Measurements from ENCODE around the gene TNPO3.

The TNPO3 gene

DNA sequence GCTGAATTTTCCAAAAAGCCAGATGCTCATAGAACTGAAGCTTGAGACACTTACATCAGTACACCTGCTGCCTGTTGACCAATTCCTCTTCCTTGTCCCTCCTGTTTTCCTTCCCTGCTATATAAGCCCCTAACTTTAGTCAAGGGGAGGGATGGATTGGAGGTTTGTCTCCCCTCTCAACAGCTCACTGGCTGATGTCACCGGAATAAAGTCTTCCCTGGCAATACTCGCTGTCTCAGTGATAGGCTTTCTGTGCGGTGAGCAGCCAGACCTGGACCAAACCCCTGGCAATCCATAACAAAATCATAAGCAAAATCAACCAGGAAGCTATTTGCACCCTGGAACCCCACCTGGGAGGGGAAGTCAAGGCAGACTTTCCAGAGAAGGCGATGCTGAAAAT is 118.1 kb downstream of the TNPO3 start:
- TF ChIP-seq MYC (IDR thresholded peaks at IDR 0.05; ENCODE audit: low read depth, low read length) = no peak
- TF ChIP-seq, protein P1, sequence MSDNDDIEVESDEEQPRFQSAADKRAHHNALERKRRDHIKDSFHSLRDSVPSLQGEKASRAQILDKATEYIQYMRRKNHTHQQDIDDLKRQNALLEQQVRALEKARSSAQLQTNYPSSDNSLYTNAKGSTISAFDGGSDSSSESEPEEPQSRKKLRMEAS (IDR thresholded peaks at IDR 0.05; ENCODE audit: low read depth, low read length) = no peak
- TF ChIP-seq POLR2A (IDR thresholded peaks at IDR 0.05; ENCODE audit: extremely low read depth, insufficient read length) = no peak
- TF ChIP-seq, protein P2, sequence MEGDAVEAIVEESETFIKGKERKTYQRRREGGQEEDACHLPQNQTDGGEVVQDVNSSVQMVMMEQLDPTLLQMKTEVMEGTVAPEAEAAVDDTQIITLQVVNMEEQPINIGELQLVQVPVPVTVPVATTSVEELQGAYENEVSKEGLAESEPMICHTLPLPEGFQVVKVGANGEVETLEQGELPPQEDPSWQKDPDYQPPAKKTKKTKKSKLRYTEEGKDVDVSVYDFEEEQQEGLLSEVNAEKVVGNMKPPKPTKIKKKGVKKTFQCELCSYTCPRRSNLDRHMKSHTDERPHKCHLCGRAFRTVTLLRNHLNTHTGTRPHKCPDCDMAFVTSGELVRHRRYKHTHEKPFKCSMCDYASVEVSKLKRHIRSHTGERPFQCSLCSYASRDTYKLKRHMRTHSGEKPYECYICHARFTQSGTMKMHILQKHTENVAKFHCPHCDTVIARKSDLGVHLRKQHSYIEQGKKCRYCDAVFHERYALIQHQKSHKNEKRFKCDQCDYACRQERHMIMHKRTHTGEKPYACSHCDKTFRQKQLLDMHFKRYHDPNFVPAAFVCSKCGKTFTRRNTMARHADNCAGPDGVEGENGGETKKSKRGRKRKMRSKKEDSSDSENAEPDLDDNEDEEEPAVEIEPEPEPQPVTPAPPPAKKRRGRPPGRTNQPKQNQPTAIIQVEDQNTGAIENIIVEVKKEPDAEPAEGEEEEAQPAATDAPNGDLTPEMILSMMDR (IDR thresholded peaks at IDR 0.05; ENCODE audit: low read depth, low read length) = no peak
- H3K4me3 ChIP-seq (ENCODE audit: low read depth, low read length) = no peak overlapping the region
- no peak for DNase-seq (ENCODE audit: low read depth)

DNA sequence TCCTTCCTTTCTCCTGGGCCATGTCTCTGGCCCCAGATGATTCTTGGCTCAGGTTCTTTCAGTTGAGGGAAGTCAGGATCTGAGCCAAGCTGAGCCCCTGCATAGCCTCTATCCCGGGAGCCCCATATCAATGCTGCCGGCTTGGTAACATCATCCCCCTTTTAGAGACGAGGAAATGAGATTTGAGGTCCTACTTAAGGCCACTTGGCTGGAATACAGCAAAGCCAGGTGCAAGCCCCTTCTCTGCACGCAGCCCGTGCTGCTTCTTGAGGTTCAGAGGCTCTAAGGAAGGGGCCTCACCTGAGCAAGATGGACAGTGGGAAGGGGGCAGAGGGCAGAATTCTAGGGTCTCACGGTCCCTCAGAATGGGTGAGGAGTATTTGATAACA is 119.6 kb downstream of the TNPO3 start:
- TF ChIP-seq MYC (IDR thresholded peaks at IDR 0.05; ENCODE audit: low read depth, low read length) = no peak
- TF ChIP-seq POLR2A (IDR thresholded peaks at IDR 0.05; ENCODE audit: extremely low read depth, insufficient read length) = no peak
- TF ChIP-seq, protein P1 (IDR thresholded peaks at IDR 0.05; ENCODE audit: low read depth, low read length) = no peak
- TF ChIP-seq, protein P2 (IDR thresholded peaks at IDR 0.05; ENCODE audit: low read depth, low read length) = no peak
- H3K4me3 ChIP-seq (ENCODE audit: low read depth, low read length) = no peak overlapping the region
- no peak for DNase-seq (ENCODE audit: low read depth)

DNA sequence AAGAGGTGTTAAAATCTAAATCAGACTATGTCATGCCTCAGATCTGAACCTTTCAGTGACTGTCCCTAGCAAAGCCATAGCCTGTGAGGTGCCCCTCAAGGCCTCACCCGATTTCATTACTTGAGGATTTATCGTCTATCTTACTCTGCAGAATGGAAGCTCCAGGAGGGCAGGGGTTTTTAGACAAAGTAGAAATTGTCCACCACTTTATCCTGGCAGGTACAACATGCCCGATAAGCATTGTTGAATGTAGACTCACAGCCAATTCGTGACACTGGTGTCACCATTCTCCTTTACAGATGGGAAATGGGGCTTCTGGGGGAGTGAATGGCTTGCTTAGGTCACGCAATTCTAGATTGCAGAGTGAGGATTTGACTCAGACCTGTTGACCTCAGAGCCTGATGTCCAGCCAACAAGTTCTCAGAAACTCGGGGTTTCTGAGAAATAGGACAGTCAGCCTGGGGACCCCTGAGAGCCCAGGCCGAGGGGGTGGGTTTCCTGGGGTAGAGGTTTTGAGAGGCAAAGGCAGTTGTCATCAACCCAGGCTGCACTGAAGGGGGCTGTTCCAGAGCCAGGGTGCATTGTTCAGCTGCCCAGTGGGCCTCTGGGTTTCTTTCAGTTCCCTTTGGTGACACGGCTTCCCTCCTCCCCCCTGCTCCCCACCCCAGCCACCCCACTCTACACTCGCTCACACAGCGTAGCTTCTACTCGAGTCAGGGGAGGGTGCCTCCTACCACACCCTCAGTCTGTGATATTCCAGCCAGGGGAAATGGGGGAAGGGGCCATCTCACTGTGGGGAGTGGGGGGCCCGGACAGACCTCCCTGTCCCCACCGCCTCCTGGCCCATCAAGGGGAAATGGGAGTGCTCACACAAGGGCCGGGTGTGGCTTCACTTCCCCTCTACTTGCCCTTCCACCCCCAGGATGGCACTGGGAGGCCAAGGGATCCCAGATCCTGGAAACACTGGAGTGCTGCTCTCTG is 120.3 kb downstream of the TNPO3 start:
- TF ChIP-seq, protein P2 (IDR thresholded peaks at IDR 0.05; ENCODE audit: low read depth, low read length) = no peak
- TF ChIP-seq, protein P1 (IDR thresholded peaks at IDR 0.05; ENCODE audit: low read depth, low read length) = no peak
- TF ChIP-seq POLR2A (IDR thresholded peaks at IDR 0.05; ENCODE audit: extremely low read depth, insufficient read length) (no peak), MYC (IDR thresholded peaks at IDR 0.05; ENCODE audit: low read depth, low read length) (no peak)
- no peak for DNase-seq (ENCODE audit: low read depth)
- H3K4me3 ChIP-seq (ENCODE audit: low read depth, low read length) = no peak overlapping the region

DNA sequence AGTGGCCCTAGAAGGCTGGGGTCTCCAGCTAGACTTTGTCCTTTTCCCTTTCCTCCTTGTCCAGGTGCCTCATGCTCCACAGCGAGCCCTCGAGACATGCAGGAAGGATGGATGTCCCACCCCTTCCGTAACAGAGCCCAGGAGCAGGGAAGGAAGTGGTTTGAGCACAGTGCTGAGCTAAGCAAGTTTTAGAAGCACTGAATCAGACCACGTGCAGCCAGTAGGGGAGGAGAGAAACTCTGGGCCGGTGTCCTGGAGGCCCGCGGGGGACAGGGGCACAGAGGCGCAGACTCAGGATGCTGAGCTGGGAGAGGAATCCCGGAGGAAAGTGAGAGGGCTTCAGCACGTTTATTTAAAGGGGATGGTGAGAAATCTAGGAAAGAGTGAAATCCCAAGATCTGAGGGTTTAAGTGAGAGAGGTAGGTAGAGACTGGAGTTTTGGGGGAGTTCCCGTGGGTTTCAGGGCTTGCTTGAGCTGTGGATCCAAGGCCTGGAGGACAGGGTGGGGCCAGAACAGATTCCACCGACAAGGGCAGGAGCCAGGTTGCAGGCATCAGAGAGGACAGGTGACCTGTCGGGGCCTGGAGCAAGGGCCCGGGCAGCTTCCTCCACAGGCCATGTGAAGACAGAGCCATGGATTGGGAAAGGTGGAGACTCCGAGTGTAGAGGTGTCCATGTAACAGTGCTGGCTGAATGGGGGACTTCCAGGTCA is 121.6 kb downstream of the TNPO3 start:
- no peak for TF ChIP-seq POLR2A (IDR thresholded peaks at IDR 0.05; ENCODE audit: extremely low read depth, insufficient read length)
- TF ChIP-seq, protein P1 (IDR thresholded peaks at IDR 0.05; ENCODE audit: low read depth, low read length) = peak; percentile 64; the same call in 1 of the 2 replicates
- H3K4me3 ChIP-seq (ENCODE audit: low read depth, low read length) = no peak overlapping the region
- DNase-seq (ENCODE audit: low read depth) = no peak

DNA sequence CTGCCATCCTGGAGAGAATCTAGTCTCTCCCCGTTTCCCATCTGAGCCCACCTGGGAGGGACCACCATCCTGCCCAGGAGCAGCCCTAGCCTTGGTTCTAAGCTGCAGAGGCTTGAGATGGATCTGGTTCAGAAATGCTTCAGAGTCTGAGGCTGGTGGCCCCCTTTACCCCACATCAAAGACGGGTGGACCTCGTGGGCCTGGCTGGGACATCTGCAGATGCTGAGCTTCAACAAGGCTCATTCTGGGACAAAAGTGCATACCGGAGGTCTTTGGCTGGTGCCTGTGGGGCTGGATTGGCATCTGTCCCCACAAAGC is 122.1 kb downstream of the TNPO3 start:
- no peak for DNase-seq (ENCODE audit: low read depth)
- no peak overlapping the region for H3K4me3 ChIP-seq (ENCODE audit: low read depth, low read length)
- TF ChIP-seq POLR2A (IDR thresholded peaks at IDR 0.05; ENCODE audit: extremely low read depth, insufficient read length) (no peak), MYC (IDR thresholded peaks at IDR 0.05; ENCODE audit: low read depth, low read length) (no peak)
- TF ChIP-seq, protein P2 (IDR thresholded peaks at IDR 0.05; ENCODE audit: low read depth, low read length) = no peak
- TF ChIP-seq, protein P1 (IDR thresholded peaks at IDR 0.05; ENCODE audit: low read depth, low read length) = no peak
